NT2/D1 (cell line): Measurements from ENCODE around the gene MAPK10.

ENCODE experiments used
- YY1 ChIP-seq: IDR thresholded peaks from 2 replicates; pipeline ENCODE4 v1.6.1; 2011; ENCODE audit not compliant: insufficient read length, insufficient read depth
- ZNF274 ChIP-seq: IDR thresholded peaks from 2 replicates; pipeline ENCODE4 v1.6.1; 2011; ENCODE audit warnings: mild to moderate bottlenecking, low read depth, low read length

- TF ChIP-seq ZNF274 (no peak), YY1 (no peak)
Observed at GRCh38 chr4:86031927-86032326, 327.9 kb downstream of the MAPK10 start.
